ENCODE measurements around the gene AUTS2. TPM values are rescaled to one million over a fixed set of nuclear protein-coding genes. Genes with fewer than 3 reads are reported as not detected.

Gene AUTS2
- total and polyA plus RNA-seq, 9 of the 15 experiments (the other 6 are each of a cell fraction or from before 2014, with no cell fraction given): 0.58 TPM; not detected in 8

- no peaks in the 10 kb centered on the region for H3K27me3 ChIP-seq (ENCODE audit: control insufficient read depth in 2 of 2, insufficient read depth in 2 of 2, low read length in 2 of 2)
- 14% methylated on average over 2 of the region's 2 CpGs for WGBS (ENCODE audit: insufficient coverage, low coverage, missing lambda C conversion rate)
- no peak overlapping the region for H2AFZ ChIP-seq (ENCODE audit: low read depth, low read length)
- no peak overlapping the region for H3K9ac ChIP-seq (ENCODE audit: insufficient read depth in 1 of 2, low read depth in 2 of 2, low read length in 2 of 2)
- no peak overlapping the region for H3K4me2 ChIP-seq (ENCODE audit: insufficient read depth, low read length)
- no peak overlapping the region for H3K4me3 ChIP-seq
- H3K27ac ChIP-seq (ENCODE audit: extremely low read depth, low read depth, low read length): no peak overlapping the region
- no peak for FAIRE-seq
- no TSS peak for BruUV-seq (replicated peaks)
- no peaks in the 10 kb centered on the region for H4K20me1 ChIP-seq (replicated peaks; ENCODE audit: control insufficient read depth, insufficient read depth, low read length)
- H3K9me1 ChIP-seq (ENCODE audit: control insufficient read depth, insufficient read depth, low read length): no peaks in the 10 kb centered on the region
- ChIA-PET CTCF (ENCODE audit: low intra/inter-chr PET ratio) (no interaction called here), POLR2A (interaction anchor here (0.6 to 0.7 kb wide), 2 partner anchors 14 to 194 kb away, joined by 3 read pairs; no protein-coding TSS in a partner anchor)
- H3K79me2 ChIP-seq (ENCODE audit: control insufficient read depth, insufficient read depth, low read length): no peaks in the 10 kb centered on the region
- H3K4me1 ChIP-seq (replicated peaks in 1 of 2; ENCODE audit: control insufficient read depth in 2 of 2, insufficient read depth in 2 of 2, low read length in 2 of 2): no peaks in the 10 kb centered on the region
- in situ Hi-C loops (cut with MboI) (no loop called here), intact Hi-C loops (cut with micrococcal nuclease) (no loop called here)
- no peaks in the 10 kb centered on the region for H3K9me3 ChIP-seq (replicated peaks; ENCODE audit: control insufficient read depth, insufficient read depth, low read depth, low read length)
- TF ChIP-seq, protein P1, sequence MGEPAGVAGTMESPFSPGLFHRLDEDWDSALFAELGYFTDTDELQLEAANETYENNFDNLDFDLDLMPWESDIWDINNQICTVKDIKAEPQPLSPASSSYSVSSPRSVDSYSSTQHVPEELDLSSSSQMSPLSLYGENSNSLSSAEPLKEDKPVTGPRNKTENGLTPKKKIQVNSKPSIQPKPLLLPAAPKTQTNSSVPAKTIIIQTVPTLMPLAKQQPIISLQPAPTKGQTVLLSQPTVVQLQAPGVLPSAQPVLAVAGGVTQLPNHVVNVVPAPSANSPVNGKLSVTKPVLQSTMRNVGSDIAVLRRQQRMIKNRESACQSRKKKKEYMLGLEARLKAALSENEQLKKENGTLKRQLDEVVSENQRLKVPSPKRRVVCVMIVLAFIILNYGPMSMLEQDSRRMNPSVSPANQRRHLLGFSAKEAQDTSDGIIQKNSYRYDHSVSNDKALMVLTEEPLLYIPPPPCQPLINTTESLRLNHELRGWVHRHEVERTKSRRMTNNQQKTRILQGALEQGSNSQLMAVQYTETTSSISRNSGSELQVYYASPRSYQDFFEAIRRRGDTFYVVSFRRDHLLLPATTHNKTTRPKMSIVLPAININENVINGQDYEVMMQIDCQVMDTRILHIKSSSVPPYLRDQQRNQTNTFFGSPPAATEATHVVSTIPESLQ (CRISPR knock-in tag; IDR thresholded peaks at IDR 0.05): no peak
- TF ChIP-seq HDGF (IDR thresholded peaks at IDR 0.05): no peak
- no peak for TF ChIP-seq BHLHE40 (IDR thresholded peaks at IDR 0.05; ENCODE audit: low read length)
- TF ChIP-seq NCOA2 (IDR thresholded peaks at IDR 0.05; ENCODE audit: partially characterized antibody in 2 of 2): no peak
- TF ChIP-seq, protein P2, sequence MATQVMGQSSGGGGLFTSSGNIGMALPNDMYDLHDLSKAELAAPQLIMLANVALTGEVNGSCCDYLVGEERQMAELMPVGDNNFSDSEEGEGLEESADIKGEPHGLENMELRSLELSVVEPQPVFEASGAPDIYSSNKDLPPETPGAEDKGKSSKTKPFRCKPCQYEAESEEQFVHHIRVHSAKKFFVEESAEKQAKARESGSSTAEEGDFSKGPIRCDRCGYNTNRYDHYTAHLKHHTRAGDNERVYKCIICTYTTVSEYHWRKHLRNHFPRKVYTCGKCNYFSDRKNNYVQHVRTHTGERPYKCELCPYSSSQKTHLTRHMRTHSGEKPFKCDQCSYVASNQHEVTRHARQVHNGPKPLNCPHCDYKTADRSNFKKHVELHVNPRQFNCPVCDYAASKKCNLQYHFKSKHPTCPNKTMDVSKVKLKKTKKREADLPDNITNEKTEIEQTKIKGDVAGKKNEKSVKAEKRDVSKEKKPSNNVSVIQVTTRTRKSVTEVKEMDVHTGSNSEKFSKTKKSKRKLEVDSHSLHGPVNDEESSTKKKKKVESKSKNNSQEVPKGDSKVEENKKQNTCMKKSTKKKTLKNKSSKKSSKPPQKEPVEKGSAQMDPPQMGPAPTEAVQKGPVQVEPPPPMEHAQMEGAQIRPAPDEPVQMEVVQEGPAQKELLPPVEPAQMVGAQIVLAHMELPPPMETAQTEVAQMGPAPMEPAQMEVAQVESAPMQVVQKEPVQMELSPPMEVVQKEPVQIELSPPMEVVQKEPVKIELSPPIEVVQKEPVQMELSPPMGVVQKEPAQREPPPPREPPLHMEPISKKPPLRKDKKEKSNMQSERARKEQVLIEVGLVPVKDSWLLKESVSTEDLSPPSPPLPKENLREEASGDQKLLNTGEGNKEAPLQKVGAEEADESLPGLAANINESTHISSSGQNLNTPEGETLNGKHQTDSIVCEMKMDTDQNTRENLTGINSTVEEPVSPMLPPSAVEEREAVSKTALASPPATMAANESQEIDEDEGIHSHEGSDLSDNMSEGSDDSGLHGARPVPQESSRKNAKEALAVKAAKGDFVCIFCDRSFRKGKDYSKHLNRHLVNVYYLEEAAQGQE (IDR thresholded peaks at IDR 0.05; ENCODE audit: borderline replicate concordance): no peak
- TF ChIP-seq, protein P2 (CRISPR knock-in tag; IDR thresholded peaks at IDR 0.05; ENCODE audit: low read depth): no peak
- TF ChIP-seq ZNF431 (CRISPR knock-in tag; IDR thresholded peaks at IDR 0.05): no peak
- no peak for TF ChIP-seq HEY1 (CRISPR knock-in tag; IDR thresholded peaks at IDR 0.05; ENCODE audit: borderline replicate concordance)
- no peak for TF ChIP-seq CBX2 (IDR thresholded peaks at IDR 0.05; ENCODE audit: insufficient read depth, low read length, poor library complexity, severe bottlenecking)
- no peak for TF ChIP-seq NCOA1 (IDR thresholded peaks at IDR 0.05; ENCODE audit: low read depth)
- no peaks in the 10 kb centered on the region for H3K36me3 ChIP-seq (ENCODE audit: control insufficient read depth, insufficient read depth, low read length)
- ATAC-seq: no peak
- no peak for DNase-seq (ENCODE audit: extremely low read depth in 1 of 4, low spot score in 3 of 4)
These were observed 297.2 kb downstream of the AUTS2 start for GRCh38 chr7:69895446-69895845.
